Measurements from ENCODE around the gene EPG5. TPM values are rescaled to one million over a fixed set of nuclear protein-coding genes. Genes with fewer than 3 reads are reported as not detected.

The EPG5 gene
- polyA plus RNA-seq, 1 of the 3 experiments (the other 2 are of a cell fraction), result 13.6 TPM

GRCh38 chr18:45839414-45840395 lies 127.4 kb downstream of the EPG5 start:
- no peaks in the 10 kb centered on the region for H3K27me3 ChIP-seq (ENCODE audit: insufficient read depth)
- TF ChIP-seq, protein P1, sequence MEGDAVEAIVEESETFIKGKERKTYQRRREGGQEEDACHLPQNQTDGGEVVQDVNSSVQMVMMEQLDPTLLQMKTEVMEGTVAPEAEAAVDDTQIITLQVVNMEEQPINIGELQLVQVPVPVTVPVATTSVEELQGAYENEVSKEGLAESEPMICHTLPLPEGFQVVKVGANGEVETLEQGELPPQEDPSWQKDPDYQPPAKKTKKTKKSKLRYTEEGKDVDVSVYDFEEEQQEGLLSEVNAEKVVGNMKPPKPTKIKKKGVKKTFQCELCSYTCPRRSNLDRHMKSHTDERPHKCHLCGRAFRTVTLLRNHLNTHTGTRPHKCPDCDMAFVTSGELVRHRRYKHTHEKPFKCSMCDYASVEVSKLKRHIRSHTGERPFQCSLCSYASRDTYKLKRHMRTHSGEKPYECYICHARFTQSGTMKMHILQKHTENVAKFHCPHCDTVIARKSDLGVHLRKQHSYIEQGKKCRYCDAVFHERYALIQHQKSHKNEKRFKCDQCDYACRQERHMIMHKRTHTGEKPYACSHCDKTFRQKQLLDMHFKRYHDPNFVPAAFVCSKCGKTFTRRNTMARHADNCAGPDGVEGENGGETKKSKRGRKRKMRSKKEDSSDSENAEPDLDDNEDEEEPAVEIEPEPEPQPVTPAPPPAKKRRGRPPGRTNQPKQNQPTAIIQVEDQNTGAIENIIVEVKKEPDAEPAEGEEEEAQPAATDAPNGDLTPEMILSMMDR (IDR thresholded peaks at IDR 0.05), result peak; percentile 79
- 0 out of 2 replicates have a peak, but pooled peaks have one; percentile 19 for TF ChIP-seq MAX (IDR thresholded peaks at IDR 0.05; ENCODE audit: low read depth)
- no peak for TF ChIP-seq GABPA (IDR thresholded peaks at IDR 0.05; ENCODE audit: low read depth)
- TF ChIP-seq SMC3 (IDR thresholded peaks at IDR 0.05; ENCODE audit: low read depth, low read length), result peak; percentile 73
- TF ChIP-seq RAD21 (IDR thresholded peaks at IDR 0.05; ENCODE audit: low read length), result peak; percentile 67
- no peak for TF ChIP-seq JUND (IDR thresholded peaks at IDR 0.05)
- H3K4me3 ChIP-seq (ENCODE audit: low read depth in 2 of 2, low read length in 1 of 2), result no peak overlapping the region
- H3F3A ChIP-seq (replicated peaks; ENCODE audit: insufficient read depth), result no peaks in the 10 kb centered on the region
- H3K4me2 ChIP-seq, result no peak overlapping the region
- H3K79me2 ChIP-seq (ENCODE audit: insufficient read depth), result no peaks in the 10 kb centered on the region
- peak; percentile 59 for DNase-seq
- no peak overlapping the region; the same call in 1 of the 2 replicates for H2AFZ ChIP-seq (ENCODE audit: low read depth)
- H3K27ac ChIP-seq (ENCODE audit: low read depth in 2 of 2, low read length in 1 of 2), result no peak overlapping the region
- POLR2A ChIA-PET, result interaction anchor here (0.6 kb wide), 1 partner anchor 427 kb away, joined by 3 read pairs; no protein-coding TSS in a partner anchor
- H3K9me3 ChIP-seq, result no peaks in the 10 kb centered on the region
- H3K9me2 ChIP-seq, result no peaks in the 10 kb centered on the region
- peaks cover 12 to 15% of the 10 kb centered on the region in 2 experiments; a peak in 2 of 4 replicates for H3K4me1 ChIP-seq (ENCODE audit: control insufficient read depth in 1 of 2, insufficient read depth in 2 of 2, low read depth in 1 of 2, low read length in 1 of 2)
- WGBS (ENCODE audit: low lambda C conversion rate), result 76% methylated on average over 12 of the region's 13 CpGs
- CTCF ChIA-PET, result interaction anchor here (0.6 to 3.7 kb wide), 14 partner anchors 8 to 1144 kb away, joined by 3 to 29 read pairs (median 3); partner anchors contain the start of gene SLC14A1
- no peaks in the 10 kb centered on the region for H4K20me1 ChIP-seq (ENCODE audit: insufficient read depth)
- no peak overlapping the region for H3K9ac ChIP-seq
- no peaks in the 10 kb centered on the region for H3K36me3 ChIP-seq (replicated peaks in 1 of 2; ENCODE audit: control insufficient read depth in 1 of 2, insufficient read depth in 2 of 2, low read length in 1 of 2)

GRCh38 chr18:45838302-45839070 lies 128.6 kb downstream of the EPG5 start:
- H3K9me2 ChIP-seq, result no peaks in the 10 kb centered on the region
- H3K79me2 ChIP-seq (ENCODE audit: insufficient read depth), result no peaks in the 10 kb centered on the region
- H3F3A ChIP-seq (replicated peaks; ENCODE audit: insufficient read depth), result no peaks in the 10 kb centered on the region
- DNase-seq, result peak; percentile 70
- H3K9ac ChIP-seq, result no peak overlapping the region
- no peaks in the 10 kb centered on the region for H3K9me3 ChIP-seq
- WGBS (ENCODE audit: low lambda C conversion rate), result 47% methylated on average over 3 of the region's 53 CpGs
- H3K4me1 ChIP-seq (ENCODE audit: control insufficient read depth in 1 of 2, insufficient read depth in 2 of 2, low read depth in 1 of 2, low read length in 1 of 2), result peaks cover 15 to 18% of the 10 kb centered on the region in 2 experiments; a peak in 2 of 4 replicates
- TF ChIP-seq, protein P2, sequence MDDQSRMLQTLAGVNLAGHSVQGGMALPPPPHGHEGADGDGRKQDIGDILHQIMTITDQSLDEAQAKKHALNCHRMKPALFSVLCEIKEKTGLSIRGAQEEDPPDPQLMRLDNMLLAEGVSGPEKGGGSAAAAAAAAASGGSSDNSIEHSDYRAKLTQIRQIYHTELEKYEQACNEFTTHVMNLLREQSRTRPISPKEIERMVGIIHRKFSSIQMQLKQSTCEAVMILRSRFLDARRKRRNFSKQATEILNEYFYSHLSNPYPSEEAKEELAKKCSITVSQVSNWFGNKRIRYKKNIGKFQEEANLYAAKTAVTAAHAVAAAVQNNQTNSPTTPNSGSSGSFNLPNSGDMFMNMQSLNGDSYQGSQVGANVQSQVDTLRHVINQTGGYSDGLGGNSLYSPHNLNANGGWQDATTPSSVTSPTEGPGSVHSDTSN (IDR thresholded peaks at IDR 0.05), result no peak
- TF ChIP-seq GABPA (IDR thresholded peaks at IDR 0.05; ENCODE audit: low read depth) (no peak), NRF1 (IDR thresholded peaks at IDR 0.05; ENCODE audit: low read depth, low read length) (no peak), REST (IDR thresholded peaks at IDR 0.05; ENCODE audit: low read depth, low read length) (no peak), NFIC (IDR thresholded peaks at IDR 0.05; ENCODE audit: borderline replicate concordance) (no peak), MAX (IDR thresholded peaks at IDR 0.05; ENCODE audit: low read depth) (no peak), TEAD4 (IDR thresholded peaks at IDR 0.05; ENCODE audit: borderline replicate concordance, insufficient read depth) (no peak), JUND (IDR thresholded peaks at IDR 0.05) (no peak), SMC3 (IDR thresholded peaks at IDR 0.05; ENCODE audit: low read depth, low read length) (no peak)
- TF ChIP-seq, protein P1 (IDR thresholded peaks at IDR 0.05), result no peak
- H2AFZ ChIP-seq (ENCODE audit: low read depth), result 0 out of 2 replicates have a peak overlapping the region, but pooled peaks have one; percentile 11
- no peak overlapping the region for H3K4me2 ChIP-seq
- POLR2A ChIA-PET, result no interaction called here
- no peaks in the 10 kb centered on the region for H4K20me1 ChIP-seq (ENCODE audit: insufficient read depth)
- H3K27ac ChIP-seq (ENCODE audit: low read depth in 2 of 2, low read length in 1 of 2), result no peak overlapping the region
- no peaks in the 10 kb centered on the region for H3K36me3 ChIP-seq (replicated peaks in 1 of 2; ENCODE audit: control insufficient read depth in 1 of 2, insufficient read depth in 2 of 2, low read length in 1 of 2)
- H3K4me3 ChIP-seq (ENCODE audit: low read depth in 2 of 2, low read length in 1 of 2), result peak overlapping the region in 1 of 2 experiments; percentile 9; a peak in 1 of 4 replicates
- no peaks in the 10 kb centered on the region for H3K27me3 ChIP-seq (ENCODE audit: insufficient read depth)
- CTCF ChIA-PET, result interaction anchor here (0.9 to 3.7 kb wide), 8 partner anchors 16 to 235 kb away, joined by 3 to 29 read pairs (median 4); partner anchors contain the start of gene SLC14A1

Data from SK-N-SH (cell line).